Islet of Langerhans (tissue), 1 donor: ENCODE data around the gene VGF.

Source experiments
- FAIRE-seq: peaks from one replicate; lab custom pipeline; 2011; peaks lifted over from hg19 to GRCh38; lab: Jason Lieb, UNC

VGF gene

DNA sequence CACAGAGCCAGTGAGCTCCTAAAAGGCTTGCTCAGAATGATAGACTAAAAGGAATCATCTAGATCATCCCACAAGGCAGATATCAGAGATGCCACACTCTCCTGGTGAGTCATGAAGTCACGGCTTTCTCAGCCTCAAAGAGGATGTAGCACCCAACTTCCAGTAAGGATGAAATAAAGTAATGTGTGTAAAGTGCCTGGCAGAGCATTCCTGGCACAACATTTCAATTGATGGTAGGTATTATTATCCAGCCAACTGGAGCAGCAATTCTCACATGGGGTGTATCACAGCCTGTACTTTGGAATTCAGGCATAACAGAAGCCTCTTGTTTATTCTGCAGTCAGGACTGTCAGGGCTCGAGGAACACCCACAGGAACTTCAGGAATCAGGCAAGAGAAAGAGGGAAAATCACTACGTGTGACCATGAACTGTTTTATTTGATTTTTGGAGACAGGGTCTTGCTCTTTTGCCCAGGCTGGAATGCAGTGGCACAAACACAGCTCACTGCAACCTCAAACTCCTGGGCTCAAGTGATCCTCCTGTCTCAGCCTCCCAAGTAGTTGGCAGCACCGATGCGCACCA, 20.0 kb upstream of the VGF start:
- FAIRE-seq = no peak

DNA sequence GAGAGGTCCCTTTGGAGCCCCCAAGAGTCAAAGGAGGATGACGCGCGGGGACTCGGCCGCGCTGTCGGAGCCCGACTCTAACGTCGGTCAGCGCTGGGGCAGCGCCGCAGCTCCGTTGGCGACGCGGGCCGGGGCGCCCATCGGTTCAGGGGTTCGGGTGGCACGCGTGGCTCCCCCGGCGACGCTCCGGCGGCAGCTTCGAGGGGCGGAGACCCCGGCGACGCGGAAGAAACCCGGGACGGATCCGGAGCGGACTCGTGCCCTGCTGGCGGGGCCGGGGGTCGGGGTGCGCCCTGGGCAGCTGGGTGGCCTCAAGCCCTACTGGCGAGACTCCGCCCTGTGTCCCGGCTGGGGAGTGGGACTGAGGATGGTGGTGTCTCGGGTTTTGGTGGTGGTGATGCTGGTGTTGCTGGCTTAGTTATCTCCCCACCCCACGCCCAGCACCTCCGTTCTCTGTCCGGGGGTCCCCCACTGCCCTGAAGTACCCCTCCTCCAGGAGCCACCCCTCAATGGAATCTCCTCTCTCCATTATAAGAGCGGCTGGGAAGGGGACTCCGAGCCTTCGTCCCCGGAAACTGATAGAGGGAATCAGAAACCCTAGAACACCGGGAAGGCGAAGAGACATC, 14.9 kb upstream of the VGF start, which contains the start of gene NAT16:
TSS of gene NAT16 (minus strand) at position 164 of the 626 bp plus-strand sequence. CDS start 5,486 bp downstream, outside the sequence.
- no peak for FAIRE-seq

DNA sequence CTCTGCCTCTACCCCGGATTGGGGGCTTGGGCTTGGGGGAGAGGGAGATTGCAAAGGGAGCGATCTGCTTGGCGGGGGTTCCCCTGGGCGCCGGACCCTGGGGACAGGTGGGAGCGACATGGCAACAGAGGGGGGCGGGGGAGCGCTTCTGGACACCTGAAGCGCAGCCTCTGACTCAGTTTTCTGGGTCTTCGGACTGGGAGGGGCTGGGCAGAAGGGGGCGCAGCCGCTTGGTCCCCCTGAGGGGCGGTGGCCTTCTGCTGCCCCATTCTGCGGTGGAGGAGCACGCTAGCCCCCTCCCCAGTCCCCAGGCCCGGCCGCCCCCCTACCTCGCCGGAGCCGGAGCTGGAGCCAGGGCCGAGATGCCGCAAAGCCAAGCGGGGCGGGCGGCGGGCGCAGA, 14.3 kb upstream of the VGF start:
- no peak for FAIRE-seq

DNA sequence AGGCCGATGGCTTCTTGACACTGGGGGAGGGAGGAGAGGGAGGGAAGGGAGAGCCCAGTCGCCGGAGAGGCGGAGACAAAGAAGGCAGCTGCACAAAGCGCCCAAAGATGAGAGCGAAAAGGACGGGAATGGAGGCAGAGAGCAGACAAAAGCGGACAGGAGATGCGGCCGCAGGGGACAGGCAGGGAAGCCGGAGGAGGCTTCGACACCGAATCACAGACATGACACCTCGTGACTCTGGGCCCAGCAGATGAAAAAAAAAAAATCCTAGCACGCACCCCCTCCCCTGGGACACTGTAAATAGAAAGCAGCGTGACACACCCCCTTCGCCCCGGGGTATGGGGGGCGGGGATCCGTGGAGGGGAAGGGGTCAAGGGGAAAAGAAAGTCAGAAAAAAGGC, 13.7 kb upstream of the VGF start:
- no peak for FAIRE-seq

DNA sequence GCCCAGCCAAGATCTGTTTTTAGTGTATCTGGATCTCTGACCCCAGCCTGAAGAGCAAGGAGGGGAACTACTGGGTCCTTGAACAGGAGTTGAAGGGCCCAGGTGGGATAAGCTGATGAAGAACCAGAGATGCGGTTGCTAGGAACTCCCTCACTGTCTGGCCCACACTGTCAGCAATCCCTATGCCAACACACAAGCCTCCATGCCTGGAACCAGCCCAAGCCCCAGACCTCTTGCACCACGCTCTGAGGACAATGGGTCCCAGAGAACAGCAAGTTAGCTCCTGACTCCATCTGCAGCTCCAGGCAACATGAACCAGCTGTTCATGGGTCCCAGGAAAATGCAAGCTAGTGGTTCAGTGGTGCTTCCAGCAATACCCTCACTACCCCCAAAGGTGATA, 12.3 kb upstream of the VGF start:
- FAIRE-seq = no peak

DNA sequence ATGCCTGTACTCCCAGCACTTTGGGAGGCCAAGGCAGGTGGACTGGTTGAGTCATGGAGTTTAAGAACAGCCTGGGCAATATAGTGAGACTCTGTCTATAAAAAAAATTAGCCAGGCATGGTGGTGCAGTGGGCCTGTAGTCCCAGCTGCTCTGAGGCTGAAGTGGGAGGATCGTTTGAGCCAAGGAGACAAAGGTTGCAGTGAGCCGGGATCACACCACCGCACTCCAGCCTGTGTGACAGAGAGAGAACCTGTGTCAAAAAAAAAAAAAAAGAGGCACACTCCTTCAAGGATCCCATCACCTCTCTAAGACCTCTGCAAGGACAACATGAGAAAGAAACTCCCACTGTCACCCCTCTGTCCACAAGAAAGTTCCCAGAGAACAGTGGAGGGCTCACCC, 10.3 kb upstream of the VGF start:
- FAIRE-seq = no peak

DNA sequence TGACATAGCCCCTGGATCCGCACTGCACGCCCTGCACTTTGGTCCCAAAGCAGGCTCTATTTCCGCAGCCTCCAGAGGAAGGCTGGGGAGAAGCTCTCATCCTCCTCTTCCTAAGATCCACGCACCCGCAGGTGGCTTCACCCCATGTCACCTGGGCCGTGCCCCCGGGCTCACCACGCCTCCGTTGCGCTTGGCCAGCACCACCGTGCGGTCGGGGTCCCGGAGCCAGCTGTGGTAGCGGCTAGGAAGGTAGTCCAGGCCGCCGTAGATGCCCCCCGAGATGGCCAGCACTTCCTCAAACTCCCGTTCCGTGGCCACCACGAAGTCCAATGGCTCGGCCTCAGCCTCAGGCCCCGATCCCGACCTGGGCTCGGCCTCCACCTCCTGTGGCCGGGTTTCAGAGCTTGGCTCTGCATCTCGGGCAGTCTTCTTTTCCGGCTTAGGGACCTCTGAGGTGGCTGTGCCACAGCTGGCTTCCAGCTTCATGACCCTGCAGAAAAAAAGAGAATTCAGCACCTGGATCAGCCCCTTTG, 9.0 kb upstream of the VGF start:
- no peak for FAIRE-seq

DNA sequence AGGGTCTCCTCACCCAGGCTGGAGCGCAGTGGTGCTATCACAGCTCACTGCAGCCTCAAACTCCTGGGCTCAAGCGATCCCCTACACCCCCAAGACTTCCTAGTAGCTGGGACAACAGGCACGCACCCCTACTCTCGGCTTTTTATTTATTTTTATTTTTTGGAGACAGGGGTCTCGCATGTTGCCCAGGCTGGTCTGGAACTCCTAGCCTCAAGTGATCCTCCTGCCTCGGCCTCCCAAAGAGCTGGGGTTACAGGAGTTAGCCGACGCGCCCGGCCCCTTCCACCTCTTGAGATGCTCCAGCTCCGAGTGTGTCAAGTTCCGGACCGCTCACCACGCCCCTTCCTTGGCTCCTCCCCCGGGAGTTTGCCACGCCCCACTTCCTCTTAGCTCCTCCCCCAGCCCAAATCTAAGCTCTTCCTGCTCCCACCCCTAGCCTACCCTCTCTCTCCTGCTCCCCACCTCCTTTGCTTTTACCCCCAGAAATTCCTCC, 8.4 kb upstream of the VGF start:
- no peak for FAIRE-seq

DNA sequence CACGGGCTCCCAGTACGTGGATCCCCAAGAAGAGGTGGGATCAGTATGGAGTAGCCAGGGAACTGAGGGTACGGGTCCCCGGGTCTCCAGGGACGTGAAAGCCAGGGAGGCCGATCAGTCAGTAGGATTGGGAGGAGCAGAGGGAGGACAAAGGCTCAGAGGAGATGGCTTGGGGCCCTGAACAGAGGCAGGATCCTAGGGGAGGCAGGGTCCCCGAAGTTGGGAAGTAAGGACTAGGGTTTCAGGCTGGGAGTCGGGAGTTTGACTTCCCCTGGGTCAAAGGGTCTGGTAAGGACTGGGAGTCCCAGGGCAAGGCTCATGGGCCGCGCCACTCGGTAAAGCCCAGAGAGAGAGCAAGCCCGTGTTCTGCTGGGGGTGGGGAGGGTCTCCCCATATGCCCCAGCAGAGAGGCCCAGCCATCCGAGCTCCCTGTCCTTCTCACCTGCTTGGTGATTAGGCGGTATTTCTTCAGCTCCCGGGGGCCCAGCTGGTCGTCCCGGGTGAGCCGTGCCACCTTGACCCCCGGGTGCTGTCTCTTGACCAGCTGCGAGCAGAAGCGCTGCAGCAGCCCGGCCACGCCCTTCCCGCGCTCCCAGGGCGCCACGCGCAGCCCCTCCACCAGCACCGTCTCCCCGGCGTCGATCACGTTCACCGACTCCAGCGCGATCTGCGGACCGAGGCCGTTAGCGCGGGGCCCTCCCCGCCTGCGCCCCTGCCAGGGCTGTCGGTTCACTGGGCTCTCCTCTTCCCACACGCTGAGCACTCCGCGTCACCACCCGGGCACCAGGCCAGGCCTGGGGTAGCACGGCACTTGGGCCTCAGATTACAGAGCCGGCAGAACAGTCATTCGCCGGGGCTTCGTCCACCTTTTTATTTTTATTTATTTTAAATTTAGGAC, 7.7 kb upstream of the VGF start:
- no peak for FAIRE-seq

DNA sequence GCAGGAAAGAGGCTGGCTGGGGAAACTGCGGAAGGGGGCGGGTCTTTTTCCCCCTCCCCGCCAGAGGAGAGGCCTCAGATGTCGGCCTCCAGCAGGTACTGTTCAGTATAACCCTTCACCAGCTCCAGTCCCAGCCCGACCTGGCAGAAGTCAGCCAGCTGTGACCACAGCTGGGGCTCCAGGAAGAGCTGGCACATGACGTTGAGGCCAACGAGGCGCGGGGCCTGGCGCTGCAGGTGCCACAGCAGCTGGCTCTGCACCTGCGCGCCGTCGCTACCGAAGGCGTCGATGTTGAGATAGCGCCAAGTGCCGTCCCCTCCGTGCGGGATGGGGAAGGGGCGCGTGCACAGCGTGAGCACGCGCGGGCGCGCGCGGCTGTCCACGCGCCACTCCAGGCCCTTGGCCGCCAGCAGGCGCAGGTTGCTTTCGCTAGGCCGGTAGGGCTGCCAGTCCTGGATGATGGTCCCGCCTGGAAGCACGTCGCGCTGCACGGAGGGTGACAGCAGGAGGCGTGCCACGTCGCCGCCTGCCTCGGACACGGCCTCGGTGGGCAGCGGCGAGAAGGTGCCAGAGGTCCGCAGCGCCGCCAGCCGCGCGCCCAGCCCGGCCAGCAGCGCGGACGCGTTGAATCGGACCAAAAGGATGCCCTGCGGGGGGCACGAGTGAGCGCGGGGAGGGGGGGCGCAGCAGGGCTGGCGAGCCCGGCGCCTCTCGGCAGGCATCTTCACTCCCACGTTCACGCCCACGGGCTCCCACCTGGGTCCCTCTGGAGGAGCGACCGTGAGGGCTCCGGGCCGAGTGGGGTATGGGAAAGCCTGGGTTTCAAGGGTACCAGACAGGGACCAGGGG, 6.9 kb upstream of the VGF start:
- FAIRE-seq = no peak

DNA sequence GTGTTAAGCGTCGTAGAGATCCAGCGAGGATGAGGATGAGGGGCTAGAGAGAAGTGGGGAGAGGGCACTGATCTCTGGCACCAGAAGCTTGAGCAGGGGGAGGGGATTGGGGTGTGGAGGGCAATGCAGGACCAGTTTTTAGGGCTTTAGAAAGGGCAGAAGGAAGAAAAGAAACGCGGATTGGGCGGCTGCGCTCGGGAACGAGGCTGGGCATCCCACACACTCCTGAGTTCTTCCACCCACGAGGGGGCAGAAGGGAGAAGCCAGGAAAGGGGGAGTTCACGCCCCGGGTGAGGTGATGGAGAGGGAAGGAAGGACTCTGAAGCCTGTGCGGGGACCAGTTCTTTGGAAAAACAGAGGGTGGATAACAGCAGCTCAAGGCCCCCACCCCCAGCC, 6.1 kb upstream of the VGF start:
- FAIRE-seq = no peak

DNA sequence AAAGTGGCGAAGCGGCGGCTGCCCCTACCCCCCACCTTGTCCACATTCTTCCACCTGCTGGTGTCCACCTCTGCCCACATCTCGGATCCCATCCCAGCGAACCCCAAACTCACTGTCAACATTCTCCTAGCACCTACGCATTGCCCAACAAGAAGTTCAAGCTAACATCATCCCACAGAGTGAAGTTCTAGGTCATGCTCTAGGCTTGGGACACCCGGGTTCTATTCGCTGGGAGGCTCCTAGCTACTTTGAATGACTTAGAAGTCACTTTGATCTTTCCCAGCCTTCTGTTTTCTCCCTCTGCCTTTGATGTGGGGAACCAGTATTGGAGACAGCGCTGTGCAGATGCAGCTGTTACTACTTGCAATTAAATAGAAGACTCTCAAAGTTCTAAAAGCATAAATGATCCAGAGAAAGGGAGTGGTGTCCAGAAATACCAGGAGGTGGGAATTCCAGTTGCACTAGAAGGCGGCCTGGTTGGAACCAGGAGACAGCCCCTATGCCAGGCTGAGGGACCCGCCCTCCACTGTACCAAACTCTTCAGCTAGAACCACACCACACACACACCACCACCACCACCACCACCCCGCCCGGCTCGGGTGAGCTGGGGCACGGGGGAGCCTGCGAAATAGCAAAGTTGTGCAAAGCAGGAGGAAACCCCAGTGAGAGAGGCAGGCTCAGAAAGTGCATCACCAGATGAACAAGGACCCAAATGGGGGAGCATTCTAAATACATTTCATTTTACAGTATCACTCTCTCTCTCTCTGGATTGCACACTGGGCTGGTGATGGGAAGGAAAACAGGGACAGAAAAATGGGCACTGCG, 5.5 kb upstream of the VGF start:
- no peak for FAIRE-seq

DNA sequence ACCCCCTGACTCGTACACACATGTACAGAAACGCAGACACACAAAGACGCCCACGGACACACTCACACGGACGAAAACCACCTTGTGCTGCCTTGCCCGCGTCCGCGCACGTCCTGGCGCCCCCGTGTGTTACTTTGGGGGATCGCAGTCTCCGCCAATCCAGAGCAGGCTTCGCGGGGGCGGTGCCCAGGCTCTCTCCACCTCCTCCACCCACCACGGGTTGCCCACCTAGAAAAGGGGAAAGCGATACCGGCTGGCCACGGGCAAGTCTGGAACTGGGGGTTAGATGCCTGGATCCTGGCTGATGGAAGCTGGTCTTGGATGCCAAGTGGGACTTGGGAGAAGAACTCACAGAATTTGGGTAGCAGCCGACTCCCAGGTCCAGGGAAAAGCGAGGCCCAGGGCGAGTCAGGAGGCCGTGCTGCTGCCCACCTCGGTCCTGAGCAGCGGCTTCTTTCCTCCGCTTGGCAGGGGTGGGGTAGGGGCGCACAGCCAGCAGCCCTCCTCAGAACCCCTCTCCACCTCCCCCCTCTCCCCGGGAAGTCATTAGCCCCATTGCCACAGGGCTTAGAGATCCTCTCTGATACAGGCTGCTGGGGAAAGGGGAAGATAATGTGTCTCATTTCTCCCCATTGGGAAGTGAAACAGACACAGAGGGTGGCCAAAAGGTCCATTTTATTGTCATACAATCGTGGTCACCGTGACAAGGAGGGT, 4.6 kb upstream of the VGF start:
- no peak for FAIRE-seq

DNA sequence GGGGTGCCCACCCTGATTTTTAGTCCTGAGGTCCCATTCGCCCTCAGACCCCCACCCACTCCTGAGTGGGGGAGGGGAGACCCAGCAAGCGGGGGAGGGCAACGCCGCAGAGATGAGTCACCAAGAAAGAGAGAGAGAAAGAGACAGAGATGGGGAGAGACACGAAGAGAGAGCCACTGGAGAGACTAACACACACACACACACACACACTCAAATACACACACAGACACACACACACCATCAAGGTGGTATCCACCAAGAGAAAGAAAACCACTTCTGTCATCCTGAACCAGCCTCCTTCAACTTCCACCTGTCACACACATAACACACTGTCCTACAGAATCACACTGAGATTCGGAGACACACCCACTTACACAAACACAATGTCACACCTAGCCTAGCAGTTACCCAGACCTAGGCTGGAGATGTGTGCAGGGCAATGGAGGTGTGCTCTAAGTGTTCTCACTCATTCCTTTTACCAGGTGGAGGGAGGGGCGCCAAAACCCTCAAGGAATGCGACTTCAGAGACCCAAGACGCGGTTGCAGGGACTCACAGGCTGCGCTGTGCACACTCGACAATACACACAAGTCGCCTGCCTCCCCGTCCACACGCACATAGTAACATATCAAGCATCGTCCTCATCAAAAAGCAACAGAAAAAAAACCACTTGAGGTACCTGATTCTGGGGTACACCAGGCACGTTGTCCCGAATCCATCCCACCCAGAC, 3.9 kb upstream of the VGF start:
- no peak for FAIRE-seq

DNA sequence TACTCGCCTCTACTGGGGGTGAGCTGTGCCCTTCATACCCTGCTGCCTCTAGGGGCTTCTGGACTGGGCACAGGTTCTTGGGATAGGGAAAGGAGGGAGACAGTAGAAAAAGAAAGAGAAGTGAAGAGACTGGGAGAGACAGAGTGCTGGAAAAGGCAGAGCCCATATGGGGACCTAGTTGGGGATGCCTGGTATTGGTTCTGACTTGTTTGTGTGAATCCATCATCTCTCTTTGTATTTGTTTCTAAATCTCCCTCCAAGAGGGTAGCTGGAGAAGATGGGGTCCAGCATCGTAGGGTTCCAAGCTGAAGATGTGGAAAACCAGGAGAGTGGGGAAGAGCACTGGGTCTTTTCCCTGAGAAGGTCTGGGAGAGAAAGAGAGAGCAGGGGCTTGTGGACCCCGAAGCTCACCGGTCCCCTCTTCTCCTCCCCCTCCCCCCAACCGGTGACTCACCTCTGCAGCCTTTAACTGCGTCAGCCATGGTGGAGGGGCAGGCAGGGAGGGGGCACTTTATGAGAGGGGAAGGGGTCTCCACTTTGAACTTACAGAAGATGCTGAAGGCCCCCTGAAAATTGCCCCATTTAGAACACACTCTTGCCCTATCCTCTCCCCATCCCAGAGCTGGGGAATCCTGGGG, 3.2 kb upstream of the VGF start:
- no peak for FAIRE-seq

DNA sequence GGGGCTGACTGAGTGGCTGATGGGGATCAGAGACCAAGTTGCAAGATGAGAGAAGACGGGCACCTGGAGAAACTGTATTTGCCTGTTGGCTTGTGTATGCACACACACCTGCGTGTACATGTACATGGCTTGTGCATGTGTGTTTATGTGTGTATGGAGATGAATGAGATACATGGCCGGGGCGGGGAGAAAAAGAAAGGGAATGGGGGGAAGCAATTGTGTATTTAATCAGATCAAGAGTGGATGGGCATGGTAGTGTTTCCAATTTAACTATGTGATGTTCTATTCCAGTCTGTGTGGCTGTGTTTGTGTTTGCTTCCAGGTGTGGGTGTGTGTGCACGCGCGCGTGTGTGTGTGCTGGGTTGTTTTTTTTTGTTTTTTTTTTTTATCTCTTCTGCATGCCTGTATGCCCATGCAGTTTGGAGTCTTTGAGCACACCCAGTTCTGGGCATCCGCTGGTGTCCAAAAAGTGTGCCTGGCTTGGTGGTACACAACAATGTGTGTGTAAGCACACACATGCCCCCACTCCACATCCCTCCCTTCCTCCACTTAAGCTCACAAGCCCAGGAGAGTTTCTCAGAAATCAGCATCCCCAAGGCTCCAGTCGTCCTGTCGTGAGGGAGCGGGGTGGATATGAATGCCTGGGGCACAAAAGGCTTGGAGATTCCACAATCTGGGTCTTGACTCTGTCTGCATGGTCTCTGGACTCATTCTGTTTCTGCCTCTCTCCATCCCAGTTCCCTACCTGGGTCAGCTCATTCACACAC, 2.5 kb upstream of the VGF start:
- no peak for FAIRE-seq

DNA sequence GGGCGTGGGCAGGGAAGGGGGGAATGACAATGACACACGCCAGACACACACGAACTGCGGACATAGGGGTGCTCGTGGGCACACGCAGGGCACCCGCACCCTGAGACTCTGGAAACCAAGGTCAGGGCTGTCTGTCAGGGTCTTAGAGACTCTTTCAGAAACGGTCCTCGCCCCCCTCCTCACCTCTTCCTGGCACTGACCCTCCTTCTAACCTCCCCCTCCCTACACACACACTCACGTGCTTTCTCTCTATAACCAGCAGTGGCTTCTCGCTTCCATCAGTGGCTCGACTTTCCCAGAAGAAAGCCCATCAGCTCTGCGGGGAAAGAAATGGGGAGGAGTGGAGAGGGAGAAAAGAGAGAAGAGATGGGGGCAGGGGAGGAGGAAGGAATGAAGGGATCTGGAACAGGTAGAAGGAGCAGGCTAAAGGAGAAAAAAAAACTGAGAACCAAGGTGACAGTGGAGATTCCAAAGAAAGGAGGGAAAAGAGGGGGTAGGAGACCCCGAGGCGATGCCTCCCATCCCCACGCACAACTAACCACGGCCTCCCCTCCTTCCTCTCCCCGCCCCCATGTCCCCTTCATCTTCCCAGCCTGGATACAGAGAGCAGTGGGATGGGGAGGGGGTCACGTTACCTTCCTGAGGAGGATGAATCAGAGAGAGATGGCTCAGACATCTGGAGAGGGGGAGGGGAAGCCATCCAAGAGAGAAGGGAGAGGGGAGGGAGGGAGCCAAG, 1.7 kb upstream of the VGF start:
- FAIRE-seq = no peak

DNA sequence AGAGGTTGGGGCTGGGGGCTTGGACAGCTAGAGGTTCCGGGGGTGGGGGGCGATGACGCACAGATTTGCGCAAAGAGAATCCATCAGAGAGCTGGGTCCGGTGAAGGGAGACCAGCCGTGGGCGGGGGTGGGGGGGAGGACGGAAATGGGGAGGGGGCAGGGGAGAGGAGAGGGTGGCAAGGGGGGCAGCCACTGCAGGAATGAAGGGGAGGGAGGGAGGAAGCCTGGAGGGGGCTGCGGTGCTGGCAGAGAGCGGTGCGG, 1.2 kb upstream of the VGF start:
- no peak for FAIRE-seq
